Pulmonary artery endothelial cell (primary cell): ENCODE data around the gene S100A7A. TPM values are rescaled to one million over a fixed set of nuclear protein-coding genes. Genes with fewer than 3 reads are reported as not detected.
"Not testable (repeated sequence)": the region's sequence is repeated elsewhere in the genome, so short reads cannot be mapped to it uniquely, and the experiment has no call there.

Experiments
- DNase-seq: peaks from one replicate; pipeline ENCODE4 v3.0.0-alpha.2; 2011; ENCODE audit warnings: low read depth, low spot score
- total RNA-seq: library from RNA; depleted of rRNA; stranded (reverse); fragments of >200 nt; gene quantifications from 2 replicates; pipeline ENCODE4 v1.2.3, GENCODE V29; 2014

Gene S100A7A
- total RNA-seq, 1 donor from 2014 or later = not detected

GRCh38 chr1:153395136-153395685 is 21.1 kb upstream of the S100A7A start:
- no peak for DNase-seq

- DNase-seq = no peak
Observed at GRCh38 chr1:153395776-153396175, 20.5 kb upstream of the S100A7A start.

- no peak for DNase-seq
Observed at GRCh38 chr1:153396461-153396860, 19.9 kb upstream of the S100A7A start.

- DNase-seq = no peak
Observed at GRCh38 chr1:153397051-153397923, 19.0 kb upstream of the S100A7A start.

- DNase-seq = no peak
Observed at GRCh38 chr1:153397924-153398651, 18.2 kb upstream of the S100A7A start.

- DNase-seq = no peak
Observed at GRCh38 chr1:153399401-153400055, 16.8 kb upstream of the S100A7A start.

- no peak for DNase-seq
Observed at GRCh38 chr1:153400244-153400643, 16.1 kb upstream of the S100A7A start.

GRCh38 chr1:153401461-153401860 is 14.9 kb upstream of the S100A7A start:
- DNase-seq = no peak

- no peak for DNase-seq
Observed at GRCh38 chr1:153402226-153402625, 14.1 kb upstream of the S100A7A start.

GRCh38 chr1:153403421-153404085 is 12.8 kb upstream of the S100A7A start:
- DNase-seq = no peak

GRCh38 chr1:153404086-153404635 is 12.2 kb upstream of the S100A7A start:
- no peak for DNase-seq

GRCh38 chr1:153404768-153405167 is 11.6 kb upstream of the S100A7A start:
- DNase-seq = no peak

GRCh38 chr1:153405825-153406599 is 10.3 kb upstream of the S100A7A start:
- DNase-seq = not testable (repeated sequence)

- not testable (repeated sequence) for DNase-seq
Observed at GRCh38 chr1:153407274-153407673, 9.0 kb upstream of the S100A7A start.

GRCh38 chr1:153413961-153414360 is 2.4 kb upstream of the S100A7A start:
- not testable (repeated sequence) for DNase-seq

- no peak for DNase-seq
Observed at GRCh38 chr1:153417136-153417888, 992 bp downstream of the S100A7A start.

GRCh38 chr1:153418758-153419435 is 2.6 kb downstream of the S100A7A start:
- not testable (repeated sequence) for DNase-seq

- not testable (repeated sequence) for DNase-seq
Observed at GRCh38 chr1:153419436-153419793, 3.1 kb downstream of the S100A7A start.

GRCh38 chr1:153420306-153420705 is 4.0 kb downstream of the S100A7A start:
- no peak for DNase-seq
